Activated B cell treated with CpG ODN at 0.5 μM for 24 hours (primary cell): Measurements from ENCODE around the gene PTPRCAP. TPM values are rescaled to one million over a fixed set of nuclear protein-coding genes. Genes with fewer than 3 reads are reported as not detected.

ENCODE experiments used
- ATAC-seq: fragments of 200-7000 bp; cut with Tn5 transposase; one replicate; pipeline ENCODE4 v1.10.0; 2021; ENCODE audit warnings: low read depth, mild to moderate bottlenecking, moderate library complexity
- CTCF ChIA-PET: fragments of 350-600 bp; sonication (Branson Sonifier 250); formaldehyde crosslinking; loops from one replicate; lab custom pipeline; 2021; ENCODE audit warnings: antibody characterized with exemption; lab: Charles Lee
- POLR2A ChIA-PET: fragments of 350-600 bp; sonication (Branson Sonifier 250); formaldehyde crosslinking; loops from one replicate; lab custom pipeline; 2021; ENCODE audit warnings: antibody characterized with exemption; lab: Charles Lee
- DNase-seq: peaks from one replicate; pipeline ENCODE4 v3.0.0; 2022
- H3K27ac Mint-ChIP-seq: one replicate; pipeline ENCODE4 v1.8.0; 2020; ENCODE audit warnings: mixed read lengths
- H3K27me3 Mint-ChIP-seq: one replicate; pipeline ENCODE4 v1.8.0; 2021; ENCODE audit warnings: mixed read lengths
- H3K36me3 Mint-ChIP-seq: one replicate; pipeline ENCODE4 v1.8.0; 2021; ENCODE audit warnings: low read depth, mixed read lengths
- H3K4me1 Mint-ChIP-seq: one replicate; pipeline ENCODE4 v1.8.0; 2021; ENCODE audit warnings: mixed read lengths
- H3K4me3 Mint-ChIP-seq: one replicate; pipeline ENCODE4 v1.8.0; 2020; ENCODE audit warnings: mild to moderate bottlenecking, mixed read lengths
- H3K9me3 Mint-ChIP-seq: one replicate; pipeline ENCODE4 v1.8.0; 2020; ENCODE audit warnings: mixed read lengths
- CTCF ChIP-seq: fragments of 200-600 bp; IDR thresholded peaks from one replicate; pipeline ENCODE4 v1.8.0; 2022; ENCODE audit warnings: antibody characterized with exemption, mild to moderate bottlenecking
- intact Hi-C: fragments of 100-400 bp; cut with micrococcal nuclease; formaldehyde crosslinking; loops from one replicate; pipeline ENCODE4 v1.15.1; 2024
- total RNA-seq: library from RNA; stranded (reverse); gene quantifications from 2 replicates; pipeline ENCODE4 v1.2.3, GENCODE V29; 2022

PTPRCAP gene
- total RNA-seq, 1 donor from 2014 or later: 328 TPM

- H3K4me3 Mint-ChIP-seq: peak overlapping the region; percentile 80
Measured at GRCh38 chr11:67409781-67410368, 27.6 kb downstream of the PTPRCAP start.

GRCh38 chr11:67409261-67409666 lies 28.2 kb downstream of the PTPRCAP start:
- Mint-ChIP-seq H3K27me3 (no peaks in the 10 kb centered on the region), H3K9me3 (no peaks in the 10 kb centered on the region), H3K4me1 (peaks cover 93% of the 10 kb centered on the region), H3K4me3 (peak overlapping the region; percentile 80), H3K27ac (peak overlapping the region; percentile 95), H3K36me3 (peaks cover 33% of the 10 kb centered on the region)
- TF ChIP-seq CTCF: no peak
- peak; percentile 61 for DNase-seq
- intact Hi-C loops: loop anchor here (1.0 kb wide), 1 partner anchor 19 kb away; the partner anchor contains the start of gene RPS6KB2
- peak; percentile 63 for ATAC-seq
- CTCF ChIA-PET: interaction anchor here (1.2 to 1.3 kb wide), 2 partner anchors 29 to 170 kb away, joined by 3 to 5 read pairs; partner anchors contain the start of gene PTPRCAP
- POLR2A ChIA-PET: interaction anchor here (0.8 to 3.5 kb wide), 18 partner anchors 10 to 169 kb away, joined by 3 to 113 read pairs (median 5); partner anchors contain the start of genes AIP, POLD4, PTPRCAP and RAD9A

More at GRCh38 chr11:67409781-67410368, 27.6 kb downstream of the PTPRCAP start:
- peaks cover 90% of the 10 kb centered on the region for H3K4me1 Mint-ChIP-seq
- H3K27ac Mint-ChIP-seq: peak overlapping the region; percentile 95
- H3K9me3 Mint-ChIP-seq: no peaks in the 10 kb centered on the region
- intact Hi-C loops: loop anchor here (1.0 kb wide), 2 partner anchors 9 to 18 kb away; partner anchors contain the start of gene RPS6KB2
- no peaks in the 10 kb centered on the region for H3K27me3 Mint-ChIP-seq
- POLR2A ChIA-PET: interaction anchor here (1.0 to 13.9 kb wide), 12 partner anchors 7 to 168 kb away, joined by 3 to 404 read pairs (median 7); partner anchors contain the start of genes AIP, POLD4, PPP1CA and PTPRCAP
- TF ChIP-seq CTCF: no peak
- CTCF ChIA-PET: interaction anchor here (1.3 kb wide), 1 partner anchor 29 kb away, joined by 5 read pairs; the partner anchor contains the start of gene PTPRCAP
- DNase-seq: no peak
- peaks cover 30% of the 10 kb centered on the region for H3K36me3 Mint-ChIP-seq
- peak; percentile 47 for ATAC-seq

- ATAC-seq: no peak
- POLR2A ChIA-PET: interaction anchor here (0.7 to 3.5 kb wide), 23 partner anchors 11 to 629 kb away, joined by 3 to 113 read pairs (median 5); partner anchors contain the start of genes AIP, CORO1B, POLD4 and PTPRCAP
- Mint-ChIP-seq H3K4me3 (peak overlapping the region; percentile 55), H3K36me3 (peaks cover 36% of the 10 kb centered on the region), H3K27me3 (no peaks in the 10 kb centered on the region), H3K4me1 (peaks cover 95% of the 10 kb centered on the region), H3K27ac (peak overlapping the region; percentile 88), H3K9me3 (no peaks in the 10 kb centered on the region)
- intact Hi-C loops: loop anchor here (1.0 kb wide), 1 partner anchor 20 kb away; the partner anchor contains the start of gene RPS6KB2
- DNase-seq: no peak
- CTCF ChIA-PET: interaction anchor here (1.1 to 1.3 kb wide), 3 partner anchors 30 to 169 kb away, joined by 3 to 5 read pairs (median 3); partner anchors contain the start of gene PTPRCAP
- TF ChIP-seq CTCF: no peak
Measured at GRCh38 chr11:67408437-67409200, 28.9 kb downstream of the PTPRCAP start.

GRCh38 chr11:67407688-67408163 lies 29.8 kb downstream of the PTPRCAP start:
- no peak for DNase-seq
- Mint-ChIP-seq H3K27me3 (no peaks in the 10 kb centered on the region), H3K9me3 (no peaks in the 10 kb centered on the region), H3K36me3 (peaks cover 36% of the 10 kb centered on the region), H3K27ac (peak overlapping the region; percentile 88), H3K4me3 (peak overlapping the region; percentile 55), H3K4me1 (peaks cover 93% of the 10 kb centered on the region)
- TF ChIP-seq CTCF: no peak
- intact Hi-C loops: no loop called here
- CTCF ChIA-PET: interaction anchor here (0.9 to 1.1 kb wide), 3 partner anchors 10 to 99 kb away, joined by 3 to 4 read pairs (median 3); no protein-coding TSS in a partner anchor
- POLR2A ChIA-PET: interaction anchor here (0.7 to 3.5 kb wide), 18 partner anchors 12 to 630 kb away, joined by 3 to 113 read pairs (median 5); partner anchors contain the start of genes CORO1B, PITPNM1, PTPRCAP and RAD9A
- ATAC-seq: no peak
